ENCODE results near the gene CAMK2N1. TPM values are rescaled to one million over a fixed set of nuclear protein-coding genes. Genes with fewer than 3 reads are reported as not detected.

Gene CAMK2N1
- total RNA-seq, 2 donors from 2014 or later, result 5.3 to 5.4 TPM

DNA sequence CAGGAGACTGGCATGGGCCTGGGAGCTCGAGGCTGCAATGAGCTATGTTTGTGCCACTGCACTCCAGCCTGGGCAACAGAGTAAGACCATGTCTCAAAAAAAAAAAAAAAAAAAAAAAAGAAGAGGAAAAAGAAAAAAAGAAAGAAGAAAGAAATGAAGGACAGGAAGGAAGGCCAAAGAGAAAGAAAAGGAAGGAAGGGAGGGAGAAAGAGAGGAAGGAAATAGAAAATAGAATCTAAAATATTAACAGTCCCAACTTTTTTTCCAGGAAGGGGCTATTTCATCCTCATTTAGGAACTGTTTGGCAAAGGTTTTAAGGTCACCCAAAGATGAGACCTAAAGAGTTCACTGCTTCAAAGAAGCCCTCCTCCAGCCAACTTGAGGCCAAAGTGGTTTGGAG, 19.5 kb upstream of the CAMK2N1 start:
- 90 to 100% methylated on average over 1 of the region's 1 CpG for WGBS, 2 donors
- intact Hi-C loops (cut with DNase I), result no loop called here
- Histone ChIP-seq H3K4me3 (no peak overlapping the region), H3K27me3 (no peaks in the 10 kb centered on the region), H3K27ac (no peak overlapping the region), H3K36me3 (replicated peaks in 1 of 2; ENCODE audit: insufficient read depth in 1 of 2, low read depth in 2 of 2) (peaks cover 14 to 15% of the 10 kb centered on the region in 2 donors), H3K9me3 (no peaks in the 10 kb centered on the region), H3K4me1 (peaks cover 26% of the 10 kb centered on the region)
- ATAC-seq, result no peak
- TF ChIP-seq, protein P1, sequence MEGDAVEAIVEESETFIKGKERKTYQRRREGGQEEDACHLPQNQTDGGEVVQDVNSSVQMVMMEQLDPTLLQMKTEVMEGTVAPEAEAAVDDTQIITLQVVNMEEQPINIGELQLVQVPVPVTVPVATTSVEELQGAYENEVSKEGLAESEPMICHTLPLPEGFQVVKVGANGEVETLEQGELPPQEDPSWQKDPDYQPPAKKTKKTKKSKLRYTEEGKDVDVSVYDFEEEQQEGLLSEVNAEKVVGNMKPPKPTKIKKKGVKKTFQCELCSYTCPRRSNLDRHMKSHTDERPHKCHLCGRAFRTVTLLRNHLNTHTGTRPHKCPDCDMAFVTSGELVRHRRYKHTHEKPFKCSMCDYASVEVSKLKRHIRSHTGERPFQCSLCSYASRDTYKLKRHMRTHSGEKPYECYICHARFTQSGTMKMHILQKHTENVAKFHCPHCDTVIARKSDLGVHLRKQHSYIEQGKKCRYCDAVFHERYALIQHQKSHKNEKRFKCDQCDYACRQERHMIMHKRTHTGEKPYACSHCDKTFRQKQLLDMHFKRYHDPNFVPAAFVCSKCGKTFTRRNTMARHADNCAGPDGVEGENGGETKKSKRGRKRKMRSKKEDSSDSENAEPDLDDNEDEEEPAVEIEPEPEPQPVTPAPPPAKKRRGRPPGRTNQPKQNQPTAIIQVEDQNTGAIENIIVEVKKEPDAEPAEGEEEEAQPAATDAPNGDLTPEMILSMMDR (IDR thresholded peaks at IDR 0.05), result no peak
- no peak for TF ChIP-seq POLR2A (IDR thresholded peaks at IDR 0.05)
- no peak for DNase-seq

DNA sequence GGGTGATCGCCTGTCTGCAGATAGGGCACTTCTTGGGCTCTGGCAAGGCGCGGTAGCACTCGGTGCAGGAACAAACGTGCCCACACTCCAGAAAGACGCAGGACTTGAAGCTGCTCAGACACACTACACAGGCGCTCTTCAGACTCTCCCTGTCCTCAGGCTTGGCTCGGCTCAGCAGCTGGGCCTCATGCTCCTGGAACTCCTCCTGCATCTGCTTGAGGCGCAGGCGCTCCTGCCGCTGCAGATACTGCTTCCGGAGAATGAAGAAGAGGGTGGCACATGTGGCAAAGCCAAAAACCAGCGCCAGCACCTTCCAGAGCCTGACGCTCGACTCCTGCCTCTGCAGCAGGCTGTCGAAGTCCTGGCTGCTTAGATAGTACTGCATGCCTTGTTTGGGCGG, 14.7 kb upstream of the CAMK2N1 start:
- H3K27ac ChIP-seq, result no peak overlapping the region

DNA sequence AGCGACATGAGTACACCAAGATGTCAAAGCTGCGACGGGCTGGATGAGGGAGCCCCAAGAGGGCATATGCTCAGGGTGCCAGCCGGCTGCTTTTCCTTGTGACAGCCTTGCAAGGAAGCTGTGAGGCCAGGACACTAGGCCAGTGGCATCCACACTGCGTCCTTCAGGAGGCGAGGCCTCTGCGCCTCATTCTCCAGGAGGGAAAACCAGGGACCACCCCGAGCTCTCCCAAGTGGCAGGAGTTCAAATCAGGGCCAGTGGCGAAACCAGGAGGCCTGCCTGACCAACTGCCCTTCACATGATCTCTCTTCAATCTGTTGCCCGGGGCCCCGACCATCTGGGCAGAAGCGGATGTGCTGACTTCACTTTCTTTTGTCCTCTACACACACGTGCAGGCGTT, 13.7 kb upstream of the CAMK2N1 start:
- H3K36me3 ChIP-seq (replicated peaks in 1 of 2; ENCODE audit: insufficient read depth in 1 of 2, low read depth in 2 of 2), result peaks cover 18 to 25% of the 10 kb centered on the region in 2 donors
- ATAC-seq (no peak), DNase-seq (no peak)
- peaks cover under 1% of the 10 kb centered on the region for H3K4me1 ChIP-seq
- TF ChIP-seq POLR2A (IDR thresholded peaks at IDR 0.05), result no peak
- TF ChIP-seq, protein P1 (IDR thresholded peaks at IDR 0.05), result no peak
- WGBS, 2 donors, result 84 to 86% methylated on average over 10 to 14 of the region's 14 CpGs
- H3K4me3 ChIP-seq, result no peak overlapping the region
- H3K9me3 ChIP-seq, result no peaks in the 10 kb centered on the region
- H3K27me3 ChIP-seq, result no peaks in the 10 kb centered on the region
- intact Hi-C loops (cut with DNase I), result loop anchor here (10.0 kb wide), 2 partner anchors 125 to 585 kb away; no protein-coding TSS in a partner anchor
- no peak overlapping the region for H3K27ac ChIP-seq

More for the DNA sequence above, 14.7 kb upstream of the CAMK2N1 start:
- intact Hi-C loops (cut with DNase I), result no loop called here
- no peaks in the 10 kb centered on the region for H3K9me3 ChIP-seq
- WGBS, 2 donors, result 92 to 100% methylated on average over 1 to 17 of the region's 17 CpGs
- H3K36me3 ChIP-seq (replicated peaks in 1 of 2; ENCODE audit: insufficient read depth in 1 of 2, low read depth in 2 of 2), result peaks cover 18 to 25% of the 10 kb centered on the region in 2 donors
- DNase-seq (no peak), ATAC-seq (no peak)
- H3K27me3 ChIP-seq, result no peaks in the 10 kb centered on the region
- no peak overlapping the region for H3K4me3 ChIP-seq
- TF ChIP-seq POLR2A (IDR thresholded peaks at IDR 0.05), result no peak
- TF ChIP-seq, protein P1 (IDR thresholded peaks at IDR 0.05), result no peak
- peaks cover 6% of the 10 kb centered on the region for H3K4me1 ChIP-seq

DNA sequence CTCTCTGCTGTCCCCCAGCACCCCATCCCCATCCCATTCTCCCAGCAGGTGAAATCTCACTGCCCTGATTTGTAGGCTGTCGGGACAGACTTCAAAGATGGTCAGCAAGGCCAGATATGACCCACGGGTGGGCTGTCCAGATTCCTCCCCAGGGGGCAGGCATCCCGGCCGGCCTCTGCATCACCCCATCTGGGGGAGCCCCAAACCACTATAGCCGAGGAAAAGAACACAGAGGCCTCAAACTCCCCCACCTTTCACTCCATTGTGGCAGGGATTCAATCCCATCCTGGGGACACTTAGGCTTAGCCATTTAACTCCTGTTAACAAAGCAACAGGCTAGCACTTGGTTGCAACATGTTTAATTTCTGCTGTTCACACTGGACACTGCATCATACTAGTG, 13.1 kb upstream of the CAMK2N1 start:
- no peaks in the 10 kb centered on the region for H3K9me3 ChIP-seq
- no peak overlapping the region for H3K4me3 ChIP-seq
- H3K27ac ChIP-seq, result no peak overlapping the region
- H3K36me3 ChIP-seq (replicated peaks in 1 of 2; ENCODE audit: insufficient read depth in 1 of 2, low read depth in 2 of 2), result peaks cover 18 to 25% of the 10 kb centered on the region in 2 donors
- DNase-seq (no peak), ATAC-seq (no peak)
- peaks cover under 1% of the 10 kb centered on the region for H3K4me1 ChIP-seq
- intact Hi-C loops (cut with DNase I), result loop anchor here (10.0 kb wide), 2 partner anchors 124 to 584 kb away; no protein-coding TSS in a partner anchor
- H3K27me3 ChIP-seq, result no peaks in the 10 kb centered on the region
- TF ChIP-seq, protein P1 (IDR thresholded peaks at IDR 0.05), result no peak
- TF ChIP-seq POLR2A (IDR thresholded peaks at IDR 0.05), result no peak
- WGBS, 2 donors, result 79 to 83% methylated on average over 5 of the region's 5 CpGs

DNA sequence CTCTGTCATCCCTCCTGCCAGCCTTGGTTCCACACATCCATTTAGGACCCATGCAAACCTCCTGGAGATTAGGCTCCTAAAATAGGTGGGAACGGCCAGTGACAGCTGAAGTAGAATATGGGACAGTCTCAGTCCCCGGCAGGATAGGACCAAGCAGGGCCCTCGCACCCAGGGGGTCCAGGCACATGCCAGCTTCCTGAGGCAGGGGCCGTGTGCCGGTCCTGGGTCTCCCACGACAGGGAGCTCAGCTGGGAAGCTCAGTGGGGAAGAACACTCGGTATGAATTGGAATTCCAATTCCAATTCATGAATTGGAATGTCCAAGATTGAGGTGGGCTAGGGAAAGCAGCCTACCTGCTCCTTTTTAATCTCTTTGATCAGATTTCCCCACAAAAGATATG, 12.1 kb upstream of the CAMK2N1 start:
- 84 to 88% methylated on average over 7 of the region's 7 CpGs for WGBS, 2 donors
- no peaks in the 10 kb centered on the region for H3K27me3 ChIP-seq
- TF ChIP-seq POLR2A (IDR thresholded peaks at IDR 0.05), result no peak
- TF ChIP-seq, protein P1 (IDR thresholded peaks at IDR 0.05), result no peak
- DNase-seq (no peak), ATAC-seq (no peak)
- no peak overlapping the region for H3K27ac ChIP-seq
- no peaks in the 10 kb centered on the region for H3K9me3 ChIP-seq
- H3K4me3 ChIP-seq, result no peak overlapping the region
- H3K36me3 ChIP-seq (replicated peaks in 1 of 2; ENCODE audit: insufficient read depth in 1 of 2, low read depth in 2 of 2), result peaks cover 18 to 25% of the 10 kb centered on the region in 2 donors
- H3K4me1 ChIP-seq, result peaks cover 4% of the 10 kb centered on the region
- intact Hi-C loops (cut with DNase I), result loop anchor here (10.0 kb wide), 2 partner anchors 123 to 583 kb away; no protein-coding TSS in a partner anchor
